HG03442 (cell line): Measurements from ENCODE around the gene FAM98A.

Source experiments
- ATAC-seq: cut with Tn5 transposase; IDR thresholded peaks from one replicate; pipeline ENCODE4 v1.9.1; 2021; ENCODE audit warnings: mild to moderate bottlenecking, moderate library complexity; ENCODE audit not compliant: unreplicated experiment

The FAM98A gene

GRCh38 chr2:33599175-33599942 lies at the start of gene FAM98A:
Gene FAM98A (minus strand): TSS chr2:33599299. CDS start chr2:33599221, 78 bp downstream.
- peak; percentile 90 for ATAC-seq

GRCh38 chr2:33645861-33646260 lies 46.8 kb upstream of the FAM98A start:
- ATAC-seq: no peak

- no peak for ATAC-seq
These were observed 45.1 kb upstream of the FAM98A start for GRCh38 chr2:33644215-33644614.

GRCh38 chr2:33636001-33636400 lies 36.9 kb upstream of the FAM98A start:
- no peak for ATAC-seq

- no peak for ATAC-seq
These were observed 35.3 kb upstream of the FAM98A start for GRCh38 chr2:33634261-33634910.

GRCh38 chr2:33633315-33633714 lies 34.2 kb upstream of the FAM98A start:
- no peak for ATAC-seq

GRCh38 chr2:33632831-33633230 lies 33.7 kb upstream of the FAM98A start:
- no peak for ATAC-seq

- no peak for ATAC-seq
These were observed 29.1 kb upstream of the FAM98A start for GRCh38 chr2:33628031-33628827.

- ATAC-seq: no peak
These were observed 19.9 kb upstream of the FAM98A start for GRCh38 chr2:33619028-33619427.

- ATAC-seq: no peak
These were observed 18.9 kb upstream of the FAM98A start for GRCh38 chr2:33617989-33618388.

- no peak for ATAC-seq
These were observed 18.3 kb upstream of the FAM98A start for GRCh38 chr2:33617401-33617800.

- peak; percentile 66 for ATAC-seq
These were observed 17.8 kb upstream of the FAM98A start for GRCh38 chr2:33616873-33617272.

- ATAC-seq: no peak
These were observed 15.1 kb upstream of the FAM98A start for GRCh38 chr2:33614190-33614589.

- ATAC-seq: no peak
These were observed 8.8 kb upstream of the FAM98A start for GRCh38 chr2:33607905-33608304.

GRCh38 chr2:33607251-33607721 lies 8.2 kb upstream of the FAM98A start:
- ATAC-seq: no peak

GRCh38 chr2:33606622-33607021 lies 7.5 kb upstream of the FAM98A start:
- no peak for ATAC-seq

- no peak for ATAC-seq
These were observed 7.0 kb upstream of the FAM98A start for GRCh38 chr2:33606100-33606499.

GRCh38 chr2:33605056-33605455 lies 6.0 kb upstream of the FAM98A start:
- ATAC-seq: no peak

- no peak for ATAC-seq
These were observed 4.3 kb upstream of the FAM98A start for GRCh38 chr2:33603416-33603815.

- ATAC-seq: no peak
These were observed 3.2 kb upstream of the FAM98A start for GRCh38 chr2:33602201-33602830.

- ATAC-seq: no peak
These were observed 769 bp upstream of the FAM98A start for GRCh38 chr2:33599943-33600192.
